ENCODE measurements around the gene MOSPD2.

MOSPD2 gene

GRCh38 chrX:14829643-14830042, 43.6 kb upstream of the MOSPD2 start:
- DNase-seq (no peak), ATAC-seq (ENCODE audit: insufficient read depth, low read depth) (no peak)
- no peak overlapping the region for H3K27ac ChIP-seq (ENCODE audit: low read length)
- no peak overlapping the region for H3K4me2 ChIP-seq (ENCODE audit: insufficient read depth, low read length)
- no peak overlapping the region for H3K9ac ChIP-seq (ENCODE audit: low read depth, low read length)
- no peak overlapping the region for H3K4me3 ChIP-seq (ENCODE audit: low read depth in 1 of 2, low read length in 2 of 2)
- no peaks in the 10 kb centered on the region for H3K27me3 ChIP-seq (ENCODE audit: insufficient read depth, low read length, poor library complexity)
- H3K9me3 ChIP-seq (ENCODE audit: insufficient read depth, low read length, severe bottlenecking), result no peaks in the 10 kb centered on the region
- H3K36me3 ChIP-seq (ENCODE audit: insufficient read depth, low read length), result no peaks in the 10 kb centered on the region; the same call in 1 of the 2 replicates
- no peak overlapping the region for H2AFZ ChIP-seq (ENCODE audit: low read depth, low read length)
- no peak for TF ChIP-seq CTCF (IDR thresholded peaks at IDR 0.05; ENCODE audit: borderline replicate concordance, extremely low read depth, low read length, poor library complexity, severe bottlenecking)
- no peak for TF ChIP-seq EZH2 (IDR thresholded peaks at IDR 0.05; ENCODE audit: borderline replicate concordance, low read depth, low read length, severe bottlenecking)
- H3K4me1 ChIP-seq (ENCODE audit: insufficient read depth, low read length), result no peaks in the 10 kb centered on the region
- no peaks in the 10 kb centered on the region for H3K79me2 ChIP-seq (ENCODE audit: insufficient read depth, low read length)
- no peaks in the 10 kb centered on the region for H4K20me1 ChIP-seq (ENCODE audit: insufficient read depth, low read length)

- ATAC-seq (ENCODE audit: insufficient read depth, low read depth), result no peak
- TF ChIP-seq EZH2 (IDR thresholded peaks at IDR 0.05; ENCODE audit: borderline replicate concordance, low read depth, low read length, severe bottlenecking) (no peak), CTCF (IDR thresholded peaks at IDR 0.05; ENCODE audit: borderline replicate concordance, extremely low read depth, low read length, poor library complexity, severe bottlenecking) (no peak)
- no peak overlapping the region for H3K27ac ChIP-seq (ENCODE audit: low read length)
These were observed 41.1 kb upstream of the MOSPD2 start for GRCh38 chrX:14832151-14832550.

GRCh38 chrX:14832586-14832985, 40.6 kb upstream of the MOSPD2 start:
- Histone ChIP-seq H3K79me2 (ENCODE audit: insufficient read depth, low read length) (no peaks in the 10 kb centered on the region), H2AFZ (ENCODE audit: low read depth, low read length) (no peak overlapping the region), H3K4me2 (ENCODE audit: insufficient read depth, low read length) (no peak overlapping the region), H3K4me1 (ENCODE audit: insufficient read depth, low read length) (no peaks in the 10 kb centered on the region), H3K27ac (ENCODE audit: low read length) (no peak overlapping the region), H4K20me1 (ENCODE audit: insufficient read depth, low read length) (no peaks in the 10 kb centered on the region), H3K9me3 (ENCODE audit: insufficient read depth, low read length, severe bottlenecking) (no peaks in the 10 kb centered on the region), H3K4me3 (ENCODE audit: low read depth in 1 of 2, low read length in 2 of 2) (no peak overlapping the region), H3K9ac (ENCODE audit: low read depth, low read length) (no peak overlapping the region), H3K36me3 (ENCODE audit: insufficient read depth, low read length) (peaks cover 23% of the 10 kb centered on the region; the same call in 1 of the 2 replicates), H3K27me3 (ENCODE audit: insufficient read depth, low read length, poor library complexity) (no peaks in the 10 kb centered on the region)
- no peak for DNase-seq
- TF ChIP-seq EZH2 (IDR thresholded peaks at IDR 0.05; ENCODE audit: borderline replicate concordance, low read depth, low read length, severe bottlenecking) (no peak), CTCF (IDR thresholded peaks at IDR 0.05; ENCODE audit: borderline replicate concordance, extremely low read depth, low read length, poor library complexity, severe bottlenecking) (no peak)
- no peak for ATAC-seq (ENCODE audit: insufficient read depth, low read depth)

More at GRCh38 chrX:14832151-14832550, 41.1 kb upstream of the MOSPD2 start:
- H4K20me1 ChIP-seq (ENCODE audit: insufficient read depth, low read length), result no peaks in the 10 kb centered on the region
- no peak overlapping the region for H3K9ac ChIP-seq (ENCODE audit: low read depth, low read length)
- H3K9me3 ChIP-seq (ENCODE audit: insufficient read depth, low read length, severe bottlenecking), result no peaks in the 10 kb centered on the region
- DNase-seq, result no peak
- peaks cover 19% of the 10 kb centered on the region; the same call in 1 of the 2 replicates for H3K36me3 ChIP-seq (ENCODE audit: insufficient read depth, low read length)
- H3K4me2 ChIP-seq (ENCODE audit: insufficient read depth, low read length), result no peak overlapping the region
- H3K27me3 ChIP-seq (ENCODE audit: insufficient read depth, low read length, poor library complexity), result no peaks in the 10 kb centered on the region
- no peak overlapping the region for H3K4me3 ChIP-seq (ENCODE audit: low read depth in 1 of 2, low read length in 2 of 2)
- H2AFZ ChIP-seq (ENCODE audit: low read depth, low read length), result no peak overlapping the region
- no peaks in the 10 kb centered on the region for H3K79me2 ChIP-seq (ENCODE audit: insufficient read depth, low read length)
- H3K4me1 ChIP-seq (ENCODE audit: insufficient read depth, low read length), result no peaks in the 10 kb centered on the region

- no peak overlapping the region for H3K4me3 ChIP-seq (ENCODE audit: low read depth in 1 of 2, low read length in 2 of 2)
- no peak for DNase-seq
- H3K27ac ChIP-seq (ENCODE audit: low read length), result no peak overlapping the region
- no peak overlapping the region for H3K4me2 ChIP-seq (ENCODE audit: insufficient read depth, low read length)
- H3K27me3 ChIP-seq (ENCODE audit: insufficient read depth, low read length, poor library complexity), result no peaks in the 10 kb centered on the region
- TF ChIP-seq EZH2 (IDR thresholded peaks at IDR 0.05; ENCODE audit: borderline replicate concordance, low read depth, low read length, severe bottlenecking) (no peak), CTCF (IDR thresholded peaks at IDR 0.05; ENCODE audit: borderline replicate concordance, extremely low read depth, low read length, poor library complexity, severe bottlenecking) (no peak)
- no peaks in the 10 kb centered on the region for H3K9me3 ChIP-seq (ENCODE audit: insufficient read depth, low read length, severe bottlenecking)
- no peaks in the 10 kb centered on the region for H3K4me1 ChIP-seq (ENCODE audit: insufficient read depth, low read length)
- H3K36me3 ChIP-seq (ENCODE audit: insufficient read depth, low read length), result peaks cover 29% of the 10 kb centered on the region; the same call in 1 of the 2 replicates
- H2AFZ ChIP-seq (ENCODE audit: low read depth, low read length), result no peak overlapping the region
- no peaks in the 10 kb centered on the region for H4K20me1 ChIP-seq (ENCODE audit: insufficient read depth, low read length)
- H3K79me2 ChIP-seq (ENCODE audit: insufficient read depth, low read length), result no peaks in the 10 kb centered on the region
- no peak overlapping the region for H3K9ac ChIP-seq (ENCODE audit: low read depth, low read length)
- no peak for ATAC-seq (ENCODE audit: insufficient read depth, low read depth)
These were observed 36.1 kb upstream of the MOSPD2 start for GRCh38 chrX:14837155-14837554.
